ENCODE data around the gene MGAT5B. TPM values are rescaled to one million over a fixed set of nuclear protein-coding genes. Genes with fewer than 3 reads are reported as not detected.

MGAT5B gene
- total RNA-seq, 1 donor from 2014 or later, result 1.8 TPM

DNA sequence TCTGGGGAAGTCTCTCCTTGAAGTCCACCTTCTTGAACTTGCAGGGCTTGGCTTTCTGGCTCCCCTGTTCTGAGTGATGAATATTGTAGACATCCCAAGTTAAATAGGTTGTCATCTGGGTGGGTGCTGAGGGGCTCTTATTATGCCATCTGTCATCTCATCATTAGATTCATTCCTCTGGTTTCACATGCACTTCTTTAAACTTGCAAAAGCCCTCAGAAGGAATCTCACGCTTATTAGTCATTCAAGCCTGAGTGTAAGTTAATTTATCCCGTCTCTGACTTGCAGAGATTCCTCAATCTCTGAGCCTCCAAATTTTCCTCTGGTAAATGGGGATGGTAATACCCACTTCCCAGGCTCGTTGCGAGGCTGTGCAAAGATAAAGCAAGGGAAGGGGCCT, 5.7 kb downstream of the MGAT5B start:
- Histone ChIP-seq H3K9ac (no peak overlapping the region), H3K27me3 (peaks cover 25% of the 10 kb centered on the region), H4K20me1 (ENCODE audit: low read depth) (peaks cover 37% of the 10 kb centered on the region), H3K4me3 (no peak overlapping the region), H3K9me3 (ENCODE audit: low read depth) (no peaks in the 10 kb centered on the region), H2AFZ (replicated peaks) (no peak overlapping the region), H3K4me1 (peaks cover 6% of the 10 kb centered on the region), H3F3A (ENCODE audit: low read depth) (no peaks in the 10 kb centered on the region), H3K79me2 (ENCODE audit: low read depth) (no peaks in the 10 kb centered on the region), H3K36me3 (no peaks in the 10 kb centered on the region), H3K4me2 (no peak overlapping the region), H3K27ac (no peak overlapping the region)
- TF ChIP-seq, protein P1, sequence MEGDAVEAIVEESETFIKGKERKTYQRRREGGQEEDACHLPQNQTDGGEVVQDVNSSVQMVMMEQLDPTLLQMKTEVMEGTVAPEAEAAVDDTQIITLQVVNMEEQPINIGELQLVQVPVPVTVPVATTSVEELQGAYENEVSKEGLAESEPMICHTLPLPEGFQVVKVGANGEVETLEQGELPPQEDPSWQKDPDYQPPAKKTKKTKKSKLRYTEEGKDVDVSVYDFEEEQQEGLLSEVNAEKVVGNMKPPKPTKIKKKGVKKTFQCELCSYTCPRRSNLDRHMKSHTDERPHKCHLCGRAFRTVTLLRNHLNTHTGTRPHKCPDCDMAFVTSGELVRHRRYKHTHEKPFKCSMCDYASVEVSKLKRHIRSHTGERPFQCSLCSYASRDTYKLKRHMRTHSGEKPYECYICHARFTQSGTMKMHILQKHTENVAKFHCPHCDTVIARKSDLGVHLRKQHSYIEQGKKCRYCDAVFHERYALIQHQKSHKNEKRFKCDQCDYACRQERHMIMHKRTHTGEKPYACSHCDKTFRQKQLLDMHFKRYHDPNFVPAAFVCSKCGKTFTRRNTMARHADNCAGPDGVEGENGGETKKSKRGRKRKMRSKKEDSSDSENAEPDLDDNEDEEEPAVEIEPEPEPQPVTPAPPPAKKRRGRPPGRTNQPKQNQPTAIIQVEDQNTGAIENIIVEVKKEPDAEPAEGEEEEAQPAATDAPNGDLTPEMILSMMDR (IDR thresholded peaks at IDR 0.05), result no peak
- TF ChIP-seq EZH2 (IDR thresholded peaks at IDR 0.05) (no peak), EZH2phosphoT487 (IDR thresholded peaks at IDR 0.05) (no peak)
- peaks cover 5% of the 10 kb centered on the region for H3K27me3 Mint-ChIP-seq (ENCODE audit: insufficient read depth, low read depth)
- peak overlapping the region; percentile 60 for H3K27ac Mint-ChIP-seq
- DNase-seq (ENCODE audit: low spot score), result no peak
- H3K4me1 Mint-ChIP-seq, result peaks cover 2% of the 10 kb centered on the region
- H3K36me3 Mint-ChIP-seq, result peaks cover 12% of the 10 kb centered on the region
- no peaks in the 10 kb centered on the region for H3K9me3 Mint-ChIP-seq
- H3K4me3 Mint-ChIP-seq, result no peak overlapping the region

DNA sequence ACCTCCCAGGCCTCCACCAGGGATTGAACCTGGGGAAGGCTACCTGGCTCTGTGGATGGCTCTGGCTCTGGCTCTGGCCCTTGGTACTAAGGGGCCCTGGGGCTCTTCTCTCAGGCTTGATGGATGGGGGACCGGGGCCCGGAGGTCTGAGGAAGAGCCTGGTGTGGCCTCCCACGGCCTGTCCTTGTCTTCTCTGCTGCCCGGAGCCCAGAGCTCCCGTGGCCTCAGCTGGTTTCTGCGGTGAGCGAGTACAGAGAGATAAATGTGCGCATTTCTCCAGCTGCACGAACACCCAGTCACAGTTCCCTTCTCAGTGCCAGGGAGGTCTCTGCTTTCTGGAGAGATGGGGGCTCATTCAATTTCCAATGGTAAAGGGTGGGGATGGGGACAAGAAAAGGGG, 9.2 kb downstream of the MGAT5B start:
- H3K27me3 Mint-ChIP-seq (ENCODE audit: insufficient read depth, low read depth), result no peaks in the 10 kb centered on the region
- no peak overlapping the region for H2AFZ ChIP-seq (replicated peaks)
- no peak overlapping the region for H3K4me3 ChIP-seq
- no peaks in the 10 kb centered on the region for H3K36me3 ChIP-seq
- H3K27me3 ChIP-seq, result no peaks in the 10 kb centered on the region
- no peak overlapping the region for H3K4me2 ChIP-seq
- TF ChIP-seq, protein P1 (IDR thresholded peaks at IDR 0.05), result no peak
- no peak overlapping the region for H3K9ac ChIP-seq
- H3K4me1 ChIP-seq, result peaks cover 3% of the 10 kb centered on the region
- no peaks in the 10 kb centered on the region for H3K9me3 ChIP-seq (ENCODE audit: low read depth)
- peaks cover 16% of the 10 kb centered on the region for H3K4me1 Mint-ChIP-seq
- no peak for DNase-seq (ENCODE audit: low spot score)
- H3K9me3 Mint-ChIP-seq, result no peaks in the 10 kb centered on the region
- H3K4me3 Mint-ChIP-seq, result no peak overlapping the region
- H3K27ac Mint-ChIP-seq, result no peak overlapping the region
- H3K36me3 Mint-ChIP-seq, result peaks cover 12% of the 10 kb centered on the region
- no peak overlapping the region for H3K27ac ChIP-seq
- peaks cover 2% of the 10 kb centered on the region for H4K20me1 ChIP-seq (ENCODE audit: low read depth)
- no peaks in the 10 kb centered on the region for H3K79me2 ChIP-seq (ENCODE audit: low read depth)
- H3F3A ChIP-seq (ENCODE audit: low read depth), result no peaks in the 10 kb centered on the region

DNA sequence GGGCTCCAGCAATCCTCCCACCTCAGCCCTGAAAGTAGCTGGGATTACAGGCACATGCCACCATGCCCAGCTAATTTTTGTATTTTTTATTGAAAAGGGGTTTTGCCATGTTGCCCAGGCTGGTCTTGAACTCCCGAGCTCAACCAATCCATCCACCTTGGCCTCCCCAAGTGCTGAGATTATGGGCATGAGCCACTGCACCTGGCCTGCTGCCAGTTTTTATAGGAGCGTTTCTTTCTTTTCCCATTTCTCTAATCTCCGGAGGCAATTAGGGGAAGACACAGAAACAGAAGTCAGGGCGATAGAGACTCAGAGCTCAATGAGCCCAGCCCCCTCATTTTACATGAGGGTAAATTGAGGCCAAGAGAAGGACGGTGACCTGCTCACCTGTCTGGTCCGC, 10.4 kb downstream of the MGAT5B start:
- no peak for DNase-seq (ENCODE audit: low spot score)
- Histone ChIP-seq H3K4me1 (peaks cover 3% of the 10 kb centered on the region), H3K9ac (no peak overlapping the region), H3F3A (ENCODE audit: low read depth) (no peaks in the 10 kb centered on the region), H3K4me2 (no peak overlapping the region), H2AFZ (replicated peaks) (no peak overlapping the region), H3K27me3 (no peaks in the 10 kb centered on the region), H3K9me3 (ENCODE audit: low read depth) (no peaks in the 10 kb centered on the region), H4K20me1 (ENCODE audit: low read depth) (no peaks in the 10 kb centered on the region), H3K27ac (no peak overlapping the region), H3K36me3 (no peaks in the 10 kb centered on the region), H3K4me3 (no peak overlapping the region), H3K79me2 (ENCODE audit: low read depth) (no peaks in the 10 kb centered on the region)
- TF ChIP-seq EZH2 (IDR thresholded peaks at IDR 0.05) (no peak), EZH2phosphoT487 (IDR thresholded peaks at IDR 0.05) (no peak)
- TF ChIP-seq, protein P1 (IDR thresholded peaks at IDR 0.05), result no peak
- Mint-ChIP-seq H3K27ac (no peak overlapping the region), H3K4me3 (no peak overlapping the region), H3K27me3 (ENCODE audit: insufficient read depth, low read depth) (no peaks in the 10 kb centered on the region), H3K4me1 (peaks cover 16% of the 10 kb centered on the region), H3K9me3 (no peaks in the 10 kb centered on the region), H3K36me3 (peaks cover 9% of the 10 kb centered on the region)

DNA sequence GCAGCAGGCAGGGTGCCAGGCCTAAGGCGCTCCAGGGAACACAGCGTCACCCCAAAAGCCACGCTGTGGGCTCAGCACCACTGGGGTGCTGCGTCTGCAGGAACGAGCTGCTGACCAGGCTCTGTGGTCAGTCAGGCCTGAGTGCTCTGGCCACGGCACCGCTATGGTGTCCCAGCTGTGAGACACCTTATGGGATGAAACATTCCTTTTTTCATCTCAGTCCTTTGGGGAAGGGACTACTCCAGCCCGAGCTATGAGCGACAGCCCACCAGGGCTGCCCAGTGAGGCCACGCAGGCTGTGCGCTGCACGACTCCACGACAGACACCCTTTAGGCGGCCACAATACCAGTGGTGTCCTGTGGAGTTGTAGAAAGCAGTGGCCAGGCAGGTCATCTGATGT, 11.1 kb downstream of the MGAT5B start:
- no peak overlapping the region for H3K9ac ChIP-seq
- H2AFZ ChIP-seq (replicated peaks), result no peak overlapping the region
- H3K4me3 Mint-ChIP-seq, result no peak overlapping the region
- TF ChIP-seq EZH2phosphoT487 (IDR thresholded peaks at IDR 0.05), result no peak
- no peak overlapping the region for H3K4me2 ChIP-seq
- peaks cover 3% of the 10 kb centered on the region for H3K4me1 ChIP-seq
- no peak overlapping the region for H3K27ac ChIP-seq
- no peak overlapping the region for H3K4me3 ChIP-seq
- no peaks in the 10 kb centered on the region for H3K36me3 ChIP-seq
- H3K9me3 ChIP-seq (ENCODE audit: low read depth), result no peaks in the 10 kb centered on the region
- H3F3A ChIP-seq (ENCODE audit: low read depth), result no peaks in the 10 kb centered on the region
- DNase-seq (ENCODE audit: low spot score), result no peak
- no peaks in the 10 kb centered on the region for H3K79me2 ChIP-seq (ENCODE audit: low read depth)
- H4K20me1 ChIP-seq (ENCODE audit: low read depth), result no peaks in the 10 kb centered on the region
- H3K27me3 Mint-ChIP-seq (ENCODE audit: insufficient read depth, low read depth), result no peaks in the 10 kb centered on the region
- H3K27ac Mint-ChIP-seq, result no peak overlapping the region
- H3K4me1 Mint-ChIP-seq, result peaks cover 16% of the 10 kb centered on the region
- no peaks in the 10 kb centered on the region for H3K27me3 ChIP-seq
- no peaks in the 10 kb centered on the region for H3K9me3 Mint-ChIP-seq
- peaks cover 6% of the 10 kb centered on the region for H3K36me3 Mint-ChIP-seq
